Ishikawa (cell line): ENCODE results near the gene KBTBD12.

Experiments used
- CEBPB ChIP-seq: IDR thresholded peaks from 2 replicates; pipeline ENCODE4 v1.6.1; 2012
- CREB1 ChIP-seq: IDR thresholded peaks from 2 replicates; pipeline ENCODE4 v1.6.1; 2012; ENCODE audit warnings: low read depth
- EGR1 ChIP-seq: IDR thresholded peaks from 2 replicates; pipeline ENCODE4 v1.6.1; 2012
- EP300 ChIP-seq: IDR thresholded peaks from 2 replicates; pipeline ENCODE4 v1.6.1; 2012; ENCODE audit warnings: borderline replicate concordance
- FOXM1 ChIP-seq: IDR thresholded peaks from 2 replicates; pipeline ENCODE4 v1.6.1; 2012; ENCODE audit warnings: low read depth, borderline replicate concordance
- MAX ChIP-seq: IDR thresholded peaks from 2 replicates; pipeline ENCODE4 v1.6.1; 2012
- NFIC ChIP-seq: IDR thresholded peaks from 2 replicates; pipeline ENCODE4 v1.6.1; 2012
- RAD21 ChIP-seq: IDR thresholded peaks from 2 replicates; pipeline ENCODE4 v1.6.1; 2012; ENCODE audit warnings: low read depth
- REST ChIP-seq: IDR thresholded peaks from 2 replicates; pipeline ENCODE4 v1.6.1; 2012; ENCODE audit warnings: low read depth, mild to moderate bottlenecking
- TAF1 ChIP-seq: IDR thresholded peaks from 2 replicates; pipeline ENCODE4 v1.6.1; 2012; ENCODE audit warnings: low read depth, mild to moderate bottlenecking
- TCF12 ChIP-seq: IDR thresholded peaks from 2 replicates; pipeline ENCODE4 v1.6.1; 2012; ENCODE audit warnings: low read depth
- TEAD4 ChIP-seq: IDR thresholded peaks from 2 replicates; pipeline ENCODE4 v1.6.1; 2012
- USF1 ChIP-seq: IDR thresholded peaks from 2 replicates; pipeline ENCODE4 v1.6.1; 2012
- YY1 ChIP-seq: IDR thresholded peaks from 2 replicates; pipeline ENCODE4 v1.6.1; 2012; ENCODE audit warnings: low read depth
- ZBTB7A ChIP-seq: IDR thresholded peaks from 2 replicates; pipeline ENCODE4 v1.6.1; 2012; ENCODE audit warnings: low read depth

The KBTBD12 gene

GRCh38 chr3:127961124-127961523 lies 46.1 kb downstream of the KBTBD12 start:
- TF ChIP-seq REST (no peak), MAX (no peak), RAD21 (no peak), CREB1 (no peak), FOXM1 (no peak), USF1 (no peak), TEAD4 (no peak)

GRCh38 chr3:127961963-127962362 lies 46.9 kb downstream of the KBTBD12 start:
- TF ChIP-seq ZBTB7A (no peak), NFIC (no peak), FOXM1 (no peak), EP300 (no peak), TCF12 (no peak), CEBPB (no peak), MAX (no peak), CREB1 (no peak), RAD21 (no peak)

DNA sequence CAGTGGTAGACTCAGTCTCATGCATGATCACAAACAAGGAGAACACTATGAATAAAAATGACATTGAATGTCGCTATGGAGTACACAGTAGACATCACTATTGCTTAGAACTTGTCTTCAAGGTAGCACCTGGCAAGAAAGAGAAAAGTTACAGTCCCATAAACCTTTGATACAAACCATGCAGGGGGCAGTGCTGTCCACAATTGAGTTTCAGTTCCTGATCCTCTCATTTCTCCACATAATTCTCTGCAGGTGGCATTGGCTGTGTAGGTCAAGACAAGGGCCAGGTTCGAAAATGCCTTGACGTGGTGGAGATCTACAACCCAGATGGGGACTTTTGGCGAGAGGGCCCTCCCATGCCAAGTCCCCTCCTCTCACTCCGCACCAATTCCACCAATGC lies 47.9 kb downstream of the KBTBD12 start:
- no peak for TF ChIP-seq ZBTB7A
- TF ChIP-seq MAX = no peak
- no peak for TF ChIP-seq TEAD4
- no peak for TF ChIP-seq NFIC
- no peak for TF ChIP-seq CEBPB
- no peak for TF ChIP-seq RAD21
- TF ChIP-seq TAF1 = no peak
- no peak for TF ChIP-seq EGR1
- TF ChIP-seq TCF12 = no peak
- no peak for TF ChIP-seq USF1
- no peak for TF ChIP-seq YY1
- TF ChIP-seq EP300 = no peak
- no peak for TF ChIP-seq FOXM1
- TF ChIP-seq CREB1 = no peak

GRCh38 chr3:127964053-127964452 lies 49.0 kb downstream of the KBTBD12 start:
- no peak for TF ChIP-seq RAD21
- no peak for TF ChIP-seq FOXM1
- peak; percentile 44; the same call in 1 of the 2 replicates for TF ChIP-seq CEBPB
- no peak for TF ChIP-seq MAX

- TF ChIP-seq FOXM1 (no peak), TEAD4 (no peak), RAD21 (no peak), EP300 (no peak), REST (no peak), TCF12 (no peak), USF1 (no peak), YY1 (no peak), CREB1 (no peak), CEBPB (no peak), EGR1 (no peak), NFIC (no peak), MAX (no peak), TAF1 (no peak), ZBTB7A (no peak)
These were observed 49.8 kb downstream of the KBTBD12 start for GRCh38 chr3:127964816-127965215.

DNA sequence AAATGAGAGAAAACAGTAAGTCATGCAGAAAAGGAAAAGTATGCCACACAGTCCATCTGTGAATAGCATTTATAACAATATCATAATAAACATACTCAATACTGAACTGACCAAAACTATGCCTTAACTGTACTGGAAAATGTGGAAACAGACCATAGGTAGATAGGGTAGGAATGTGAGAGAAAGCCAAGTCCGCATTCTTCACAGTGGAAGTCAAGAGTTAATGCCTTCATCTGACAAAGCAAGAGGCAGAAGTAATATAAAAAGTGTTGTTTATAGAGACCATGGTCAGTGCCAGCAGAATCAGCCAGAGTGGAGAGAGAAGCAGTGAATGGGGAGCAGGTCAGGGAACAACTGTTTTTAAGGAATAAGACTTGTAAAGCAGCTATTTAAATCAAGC lies 52.3 kb downstream of the KBTBD12 start:
- TF ChIP-seq TEAD4 (no peak), FOXM1 (no peak), ZBTB7A (no peak), MAX (no peak), USF1 (no peak), YY1 (no peak), TCF12 (no peak), RAD21 (no peak), REST (no peak), CEBPB (no peak), EP300 (no peak), TAF1 (no peak)
